ENCODE results near the gene HNRNPF.
"Not testable (repeated sequence)": the region's sequence is repeated elsewhere in the genome, so short reads cannot be mapped to it uniquely, and the experiment has no call there.

GRCh38 chr10:43421944-43422343 lies 13.0 kb upstream of the HNRNPF start:
- TF ChIP-seq RAD21 (IDR thresholded peaks at IDR 0.05; ENCODE audit: low read depth); CTCF (IDR thresholded peaks at IDR 0.05 in 2 of 3, conservative IDR thresholded peaks at IDR 0.05 in 1 of 3; ENCODE audit: borderline replicate concordance in 1 of 3, insufficient read depth in 1 of 3, low read depth in 2 of 3, low read length in 2 of 3); POLR2AphosphoS5 (IDR thresholded peaks at IDR 0.05; ENCODE audit: low read depth, low read length); EZH2 (IDR thresholded peaks at IDR 0.05); POLR2A (IDR thresholded peaks at IDR 0.05; ENCODE audit: borderline replicate concordance, extremely low read depth, insufficient read depth, insufficient read length); TCF7L2 (IDR thresholded peaks at IDR 0.05; ENCODE audit: borderline replicate concordance, extremely low read depth, insufficient read depth, insufficient read length): not testable (repeated sequence)
